ENCODE data around the gene IQSEC3.

DNA sequence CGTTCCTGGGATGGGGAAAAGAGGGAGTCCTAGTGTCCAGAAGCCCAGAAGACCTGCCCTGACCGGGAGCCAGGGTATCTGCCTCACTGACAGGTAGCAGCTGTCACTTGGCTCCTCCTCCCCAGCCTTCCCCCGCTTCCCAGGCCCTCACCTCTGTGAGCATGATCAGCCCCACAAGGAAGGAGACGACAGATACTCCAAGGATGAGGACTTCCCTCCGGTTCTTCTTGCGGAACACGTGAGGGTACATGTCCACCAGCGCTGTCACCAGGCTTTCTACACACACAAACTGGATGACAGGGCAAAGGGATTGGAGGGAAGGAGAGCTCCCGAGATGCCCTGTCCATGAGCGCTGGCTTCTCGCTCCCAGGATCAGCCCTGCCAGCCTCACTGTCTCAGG is 157.3 kb downstream of the IQSEC3 start:
- TF ChIP-seq, protein P1, sequence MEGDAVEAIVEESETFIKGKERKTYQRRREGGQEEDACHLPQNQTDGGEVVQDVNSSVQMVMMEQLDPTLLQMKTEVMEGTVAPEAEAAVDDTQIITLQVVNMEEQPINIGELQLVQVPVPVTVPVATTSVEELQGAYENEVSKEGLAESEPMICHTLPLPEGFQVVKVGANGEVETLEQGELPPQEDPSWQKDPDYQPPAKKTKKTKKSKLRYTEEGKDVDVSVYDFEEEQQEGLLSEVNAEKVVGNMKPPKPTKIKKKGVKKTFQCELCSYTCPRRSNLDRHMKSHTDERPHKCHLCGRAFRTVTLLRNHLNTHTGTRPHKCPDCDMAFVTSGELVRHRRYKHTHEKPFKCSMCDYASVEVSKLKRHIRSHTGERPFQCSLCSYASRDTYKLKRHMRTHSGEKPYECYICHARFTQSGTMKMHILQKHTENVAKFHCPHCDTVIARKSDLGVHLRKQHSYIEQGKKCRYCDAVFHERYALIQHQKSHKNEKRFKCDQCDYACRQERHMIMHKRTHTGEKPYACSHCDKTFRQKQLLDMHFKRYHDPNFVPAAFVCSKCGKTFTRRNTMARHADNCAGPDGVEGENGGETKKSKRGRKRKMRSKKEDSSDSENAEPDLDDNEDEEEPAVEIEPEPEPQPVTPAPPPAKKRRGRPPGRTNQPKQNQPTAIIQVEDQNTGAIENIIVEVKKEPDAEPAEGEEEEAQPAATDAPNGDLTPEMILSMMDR (conservative IDR thresholded peaks at IDR 0.05; ENCODE audit: low read depth, low read length): no peak
- TF ChIP-seq EZH2 (IDR thresholded peaks at IDR 0.05; ENCODE audit: borderline replicate concordance, low read depth, low read length, poor library complexity, severe bottlenecking): no peak

Measured in A673 (cell line).